HL-60 (cell line): ENCODE data around the gene PSMG3.

ENCODE experiments used
- DNase-seq, 2 experiments: peaks; one replicate each; pipeline ENCODE4 v3.0.0-alpha.2; 2010 to 2020; ENCODE audit warnings: low read depth in 1 of 2, low spot score in 1 of 2
- H3K27ac ChIP-seq: fragments of 250-450 bp; sonication (Bioruptor Pico); replicated peaks from 2 replicates; pipeline ENCODE4 v1.5.1; 2020; ENCODE audit warnings: mild to moderate bottlenecking, moderate library complexity
- H3K27me3 ChIP-seq: fragments of 250-450 bp; sonication (Bioruptor Pico); 2 replicates; pipeline ENCODE4 v1.5.1; 2021; ENCODE audit warnings: mild to moderate bottlenecking, moderate library complexity; ENCODE audit not compliant: insufficient read depth, poor library complexity, severe bottlenecking
- H3K4me3 ChIP-seq: replicated peaks from 2 replicates; pipeline ENCODE4 v1.5.1; 2011; ENCODE audit warnings: mild to moderate bottlenecking, control low read depth, low read length; ENCODE audit not compliant: insufficient read depth
- GABPA ChIP-seq: IDR thresholded peaks from 2 replicates; pipeline ENCODE4 v1.6.1; 2012; ENCODE audit warnings: low read depth
- POLR2AphosphoS5 ChIP-seq: IDR thresholded peaks from 2 replicates; pipeline ENCODE4 v1.6.1; 2012; ENCODE audit warnings: low read depth
- SPI1 ChIP-seq: IDR thresholded peaks from 2 replicates; pipeline ENCODE4 v1.6.1; 2012; ENCODE audit warnings: low read depth, mild to moderate bottlenecking, borderline replicate concordance
- long read RNA-seq: library from polyadenylated mRNA; unstranded; transcript quantifications from one replicate; pipeline ENCODE4 v2.0.0, GENCODE V29; 2020
- TF ChIP-seq, protein P1 (sequence below): IDR thresholded peaks from one replicate; pipeline ENCODE4 v1.5.1; 2011; ENCODE audit warnings: low read length, control low read depth, inconsistent platforms; ENCODE audit not compliant: insufficient read depth
- TF ChIP-seq, protein P2 (sequence below): IDR thresholded peaks from 2 replicates; pipeline ENCODE4 v1.6.1; 2012; ENCODE audit warnings: low read depth; ENCODE audit not compliant: insufficient replicate concordance

The PSMG3 gene, protein sequence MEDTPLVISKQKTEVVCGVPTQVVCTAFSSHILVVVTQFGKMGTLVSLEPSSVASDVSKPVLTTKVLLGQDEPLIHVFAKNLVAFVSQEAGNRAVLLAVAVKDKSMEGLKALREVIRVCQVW
- long read RNA-seq, partial matches to known transcripts: 0 of 11 reads
- long read RNA-seq, other reads (novel, unspliced or antisense): 3 of 11 reads

DNA sequence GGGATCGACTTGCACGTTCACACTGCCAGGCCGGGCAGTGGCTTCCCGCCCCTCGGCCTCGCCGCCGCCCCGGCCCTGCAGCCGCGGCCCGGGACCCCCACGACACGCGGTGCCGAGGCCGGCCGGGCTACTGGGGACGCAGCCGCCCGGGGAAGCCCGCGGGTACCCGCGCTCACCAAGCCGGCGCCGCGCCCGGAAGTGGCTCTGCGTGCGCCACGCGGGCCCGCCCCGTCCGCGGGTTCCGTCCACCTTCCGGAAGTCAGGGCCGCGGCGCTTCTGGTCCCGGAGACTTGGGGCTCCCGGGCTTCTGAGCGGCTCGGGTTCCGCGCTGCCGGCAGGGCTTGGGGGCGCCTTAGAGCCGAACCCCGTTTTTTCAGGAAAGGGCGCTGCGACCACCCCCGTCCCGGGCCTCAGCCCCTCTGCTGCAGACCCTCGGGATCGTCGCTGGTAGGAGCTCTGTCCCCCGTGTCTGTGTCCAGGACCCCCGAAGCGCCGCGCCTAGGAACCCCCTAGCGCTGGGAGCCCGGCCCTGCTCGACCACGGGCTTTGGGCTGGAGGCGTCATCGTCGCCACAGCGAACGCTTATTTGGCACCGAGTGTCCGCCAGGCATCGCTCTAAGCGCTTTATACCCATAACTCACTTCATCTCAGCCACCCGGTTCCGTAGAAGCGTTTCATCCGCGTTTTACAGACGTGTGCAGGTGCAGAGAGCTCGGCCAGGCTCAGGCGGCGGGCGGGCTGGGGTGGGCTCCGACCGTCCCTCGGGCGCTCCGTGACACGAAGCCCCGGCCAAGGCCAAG, at the start of gene PSMG3:
TSS of gene PSMG3 (minus strand) at position 200 of the 800 bp plus-strand sequence. CDS start 693 bp downstream, outside the sequence.
- Histone ChIP-seq H3K27ac (peak within 1 kb of the TSS; percentile 94), H3K27me3 (no peaks in the 10 kb centered on the region), H3K4me3 (peak within 1 kb of the TSS; percentile 86)
- DNase-seq: peak; percentile 87 to 92
- TF ChIP-seq GABPA (peak; percentile 98), POLR2AphosphoS5 (peak; percentile 72; the same call in 1 of the 2 replicates), SPI1 (no peak)
- TF ChIP-seq, protein P1, sequence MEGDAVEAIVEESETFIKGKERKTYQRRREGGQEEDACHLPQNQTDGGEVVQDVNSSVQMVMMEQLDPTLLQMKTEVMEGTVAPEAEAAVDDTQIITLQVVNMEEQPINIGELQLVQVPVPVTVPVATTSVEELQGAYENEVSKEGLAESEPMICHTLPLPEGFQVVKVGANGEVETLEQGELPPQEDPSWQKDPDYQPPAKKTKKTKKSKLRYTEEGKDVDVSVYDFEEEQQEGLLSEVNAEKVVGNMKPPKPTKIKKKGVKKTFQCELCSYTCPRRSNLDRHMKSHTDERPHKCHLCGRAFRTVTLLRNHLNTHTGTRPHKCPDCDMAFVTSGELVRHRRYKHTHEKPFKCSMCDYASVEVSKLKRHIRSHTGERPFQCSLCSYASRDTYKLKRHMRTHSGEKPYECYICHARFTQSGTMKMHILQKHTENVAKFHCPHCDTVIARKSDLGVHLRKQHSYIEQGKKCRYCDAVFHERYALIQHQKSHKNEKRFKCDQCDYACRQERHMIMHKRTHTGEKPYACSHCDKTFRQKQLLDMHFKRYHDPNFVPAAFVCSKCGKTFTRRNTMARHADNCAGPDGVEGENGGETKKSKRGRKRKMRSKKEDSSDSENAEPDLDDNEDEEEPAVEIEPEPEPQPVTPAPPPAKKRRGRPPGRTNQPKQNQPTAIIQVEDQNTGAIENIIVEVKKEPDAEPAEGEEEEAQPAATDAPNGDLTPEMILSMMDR: no peak
- TF ChIP-seq, protein P2, sequence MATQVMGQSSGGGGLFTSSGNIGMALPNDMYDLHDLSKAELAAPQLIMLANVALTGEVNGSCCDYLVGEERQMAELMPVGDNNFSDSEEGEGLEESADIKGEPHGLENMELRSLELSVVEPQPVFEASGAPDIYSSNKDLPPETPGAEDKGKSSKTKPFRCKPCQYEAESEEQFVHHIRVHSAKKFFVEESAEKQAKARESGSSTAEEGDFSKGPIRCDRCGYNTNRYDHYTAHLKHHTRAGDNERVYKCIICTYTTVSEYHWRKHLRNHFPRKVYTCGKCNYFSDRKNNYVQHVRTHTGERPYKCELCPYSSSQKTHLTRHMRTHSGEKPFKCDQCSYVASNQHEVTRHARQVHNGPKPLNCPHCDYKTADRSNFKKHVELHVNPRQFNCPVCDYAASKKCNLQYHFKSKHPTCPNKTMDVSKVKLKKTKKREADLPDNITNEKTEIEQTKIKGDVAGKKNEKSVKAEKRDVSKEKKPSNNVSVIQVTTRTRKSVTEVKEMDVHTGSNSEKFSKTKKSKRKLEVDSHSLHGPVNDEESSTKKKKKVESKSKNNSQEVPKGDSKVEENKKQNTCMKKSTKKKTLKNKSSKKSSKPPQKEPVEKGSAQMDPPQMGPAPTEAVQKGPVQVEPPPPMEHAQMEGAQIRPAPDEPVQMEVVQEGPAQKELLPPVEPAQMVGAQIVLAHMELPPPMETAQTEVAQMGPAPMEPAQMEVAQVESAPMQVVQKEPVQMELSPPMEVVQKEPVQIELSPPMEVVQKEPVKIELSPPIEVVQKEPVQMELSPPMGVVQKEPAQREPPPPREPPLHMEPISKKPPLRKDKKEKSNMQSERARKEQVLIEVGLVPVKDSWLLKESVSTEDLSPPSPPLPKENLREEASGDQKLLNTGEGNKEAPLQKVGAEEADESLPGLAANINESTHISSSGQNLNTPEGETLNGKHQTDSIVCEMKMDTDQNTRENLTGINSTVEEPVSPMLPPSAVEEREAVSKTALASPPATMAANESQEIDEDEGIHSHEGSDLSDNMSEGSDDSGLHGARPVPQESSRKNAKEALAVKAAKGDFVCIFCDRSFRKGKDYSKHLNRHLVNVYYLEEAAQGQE: peak; percentile 31

DNA sequence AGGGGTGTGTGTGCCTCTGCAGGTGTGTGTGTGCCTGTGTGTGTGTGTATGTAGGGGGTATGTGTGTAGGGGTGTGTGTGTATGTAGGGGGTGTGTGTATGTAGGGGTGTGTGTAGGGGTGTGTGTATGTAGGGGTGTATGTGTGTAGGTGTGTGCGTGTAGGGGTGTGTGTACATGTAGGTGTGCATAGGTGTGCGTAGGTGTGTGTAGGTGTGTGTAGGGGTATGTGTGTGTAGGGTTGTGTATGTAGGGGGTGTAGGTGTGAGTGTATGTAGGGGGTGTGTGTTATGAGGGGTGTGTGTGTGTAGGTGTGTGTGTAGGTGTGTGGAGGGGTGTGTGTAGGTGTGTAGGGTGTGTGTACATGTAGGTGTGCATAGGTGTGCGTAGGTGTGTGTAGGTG, 48.6 kb upstream of the PSMG3 start:
- TF ChIP-seq SPI1 (no peak), GABPA (no peak), POLR2AphosphoS5 (no peak)
- TF ChIP-seq, protein P2: no peak
- TF ChIP-seq, protein P1: no peak
- no peak overlapping the region for H3K27ac ChIP-seq
- no peak overlapping the region for H3K4me3 ChIP-seq
- no peaks in the 10 kb centered on the region for H3K27me3 ChIP-seq
- DNase-seq: no peak

DNA sequence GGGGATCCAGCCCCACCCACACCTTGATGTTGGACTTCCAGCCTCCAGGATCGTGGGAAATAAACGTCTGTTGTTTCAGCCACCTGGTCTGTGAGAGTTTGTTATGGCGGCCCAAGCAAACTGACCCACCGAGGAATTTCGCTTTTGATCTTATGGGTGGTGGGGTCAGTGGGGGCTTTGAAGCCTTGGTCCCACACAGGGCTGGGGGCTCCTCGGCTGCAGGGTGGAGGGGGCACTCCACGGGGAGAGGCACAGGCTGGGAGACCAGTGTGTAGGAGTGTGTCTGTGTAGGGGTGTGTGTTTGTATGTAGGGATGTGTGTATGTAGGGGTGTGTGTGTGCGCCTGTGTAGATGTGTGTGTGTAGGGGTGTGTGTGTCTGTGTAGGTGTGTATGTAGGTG, 48.1 kb upstream of the PSMG3 start:
- TF ChIP-seq GABPA (no peak), POLR2AphosphoS5 (no peak), SPI1 (no peak)
- TF ChIP-seq, protein P2: no peak
- TF ChIP-seq, protein P1: no peak
- H3K27ac ChIP-seq: no peak overlapping the region
- H3K27me3 ChIP-seq: no peaks in the 10 kb centered on the region
- no peak overlapping the region for H3K4me3 ChIP-seq
- no peak for DNase-seq
